DND-41 (cell line): ENCODE data around the gene RFFL.

Experiments
- EZH2 ChIP-seq: IDR thresholded peaks from 3 replicates; pipeline ENCODE4 v1.6.1; 2012; ENCODE audit warnings: borderline replicate concordance, low read depth, mild to moderate bottlenecking, moderate library complexity, low read length, inconsistent platforms; ENCODE audit not compliant: severe bottlenecking
- TF ChIP-seq, protein P1 (sequence below): IDR thresholded peaks from 2 replicates; pipeline ENCODE4 v1.5.1; 2012; ENCODE audit warnings: borderline replicate concordance, low read length, moderate library complexity, mild to moderate bottlenecking; ENCODE audit not compliant: poor library complexity, severe bottlenecking; ENCODE audit errors: extremely low read depth

- no peak for TF ChIP-seq EZH2
- TF ChIP-seq, protein P1, sequence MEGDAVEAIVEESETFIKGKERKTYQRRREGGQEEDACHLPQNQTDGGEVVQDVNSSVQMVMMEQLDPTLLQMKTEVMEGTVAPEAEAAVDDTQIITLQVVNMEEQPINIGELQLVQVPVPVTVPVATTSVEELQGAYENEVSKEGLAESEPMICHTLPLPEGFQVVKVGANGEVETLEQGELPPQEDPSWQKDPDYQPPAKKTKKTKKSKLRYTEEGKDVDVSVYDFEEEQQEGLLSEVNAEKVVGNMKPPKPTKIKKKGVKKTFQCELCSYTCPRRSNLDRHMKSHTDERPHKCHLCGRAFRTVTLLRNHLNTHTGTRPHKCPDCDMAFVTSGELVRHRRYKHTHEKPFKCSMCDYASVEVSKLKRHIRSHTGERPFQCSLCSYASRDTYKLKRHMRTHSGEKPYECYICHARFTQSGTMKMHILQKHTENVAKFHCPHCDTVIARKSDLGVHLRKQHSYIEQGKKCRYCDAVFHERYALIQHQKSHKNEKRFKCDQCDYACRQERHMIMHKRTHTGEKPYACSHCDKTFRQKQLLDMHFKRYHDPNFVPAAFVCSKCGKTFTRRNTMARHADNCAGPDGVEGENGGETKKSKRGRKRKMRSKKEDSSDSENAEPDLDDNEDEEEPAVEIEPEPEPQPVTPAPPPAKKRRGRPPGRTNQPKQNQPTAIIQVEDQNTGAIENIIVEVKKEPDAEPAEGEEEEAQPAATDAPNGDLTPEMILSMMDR = no peak
Observed at GRCh38 chr17:35056013-35056412, 7.5 kb downstream of the RFFL start.
